GM19372 (cell line): Measurements from ENCODE around the gene EPHB4.
"Not testable (repeated sequence)": the region's sequence is repeated elsewhere in the genome, so short reads cannot be mapped to it uniquely, and the experiment has no call there.

Source experiments
- ATAC-seq: cut with Tn5 transposase; IDR thresholded peaks from one replicate; pipeline ENCODE4 v1.9.1; 2021; ENCODE audit warnings: mild to moderate bottlenecking, low read depth, moderate library complexity; ENCODE audit not compliant: unreplicated experiment

EPHB4 gene

DNA sequence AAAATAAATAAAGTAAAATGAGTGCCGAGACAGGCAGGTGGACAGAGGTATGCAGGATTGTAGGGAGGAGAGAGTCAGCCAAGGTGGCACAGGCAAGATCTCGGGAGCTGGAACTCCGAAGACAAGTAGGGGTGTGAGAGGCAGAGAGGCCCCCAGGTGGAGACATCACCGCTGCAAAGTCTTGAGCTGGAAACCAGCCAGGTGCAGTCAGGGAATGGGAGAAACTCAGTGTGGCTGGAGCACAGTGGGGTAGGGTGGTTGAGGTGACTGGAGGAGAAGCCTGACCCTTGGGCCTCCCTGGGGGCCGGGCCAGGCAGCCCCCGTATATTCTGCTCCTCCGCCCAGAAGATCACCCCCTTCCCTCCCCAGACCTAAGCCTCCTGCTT, 4.2 kb downstream of the EPHB4 start:
- ATAC-seq, result no peak

DNA sequence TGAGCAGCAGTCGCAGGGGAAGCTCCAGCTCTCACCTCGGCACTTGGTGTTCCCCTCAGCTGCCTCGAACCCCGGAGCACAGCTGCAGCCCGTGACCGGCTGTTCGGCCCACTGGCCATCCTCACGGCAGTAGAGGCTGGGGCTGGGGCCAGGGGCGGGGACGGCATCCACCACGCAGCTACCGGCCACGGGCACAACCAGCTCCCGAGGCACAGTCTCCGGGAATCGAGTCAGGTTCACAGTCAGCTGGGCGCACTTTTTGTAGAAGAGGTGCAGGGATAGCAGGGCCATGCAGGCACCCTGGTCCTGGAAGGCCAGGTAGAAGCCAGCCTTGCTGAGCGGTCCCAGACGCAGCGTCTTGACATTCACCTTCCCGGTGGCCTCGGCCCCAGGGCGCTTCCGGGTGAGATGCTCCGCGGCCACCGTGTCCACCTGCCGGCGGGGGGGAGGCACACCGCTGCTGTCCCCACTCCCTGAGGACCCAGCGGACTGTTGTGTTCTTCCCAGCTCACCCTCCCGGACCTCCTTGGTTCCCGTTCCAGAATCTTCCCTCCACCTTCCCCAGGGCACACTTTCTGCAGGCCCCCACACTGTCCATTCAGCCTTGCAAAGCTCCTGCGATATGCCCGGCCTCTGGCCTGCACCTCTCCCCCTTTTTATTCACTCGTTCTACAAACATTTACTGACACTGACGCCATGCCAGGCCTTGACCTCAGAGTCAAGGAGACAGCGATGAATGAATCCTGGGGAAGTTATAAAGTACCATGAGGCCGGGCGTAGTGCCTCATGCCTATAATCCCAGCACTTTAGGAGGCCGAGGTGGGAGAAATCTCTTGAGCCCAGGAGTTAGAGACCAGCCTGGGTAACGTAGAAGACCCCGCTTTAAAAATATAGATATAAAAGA, 4.8 kb downstream of the EPHB4 start:
- no peak for ATAC-seq

DNA sequence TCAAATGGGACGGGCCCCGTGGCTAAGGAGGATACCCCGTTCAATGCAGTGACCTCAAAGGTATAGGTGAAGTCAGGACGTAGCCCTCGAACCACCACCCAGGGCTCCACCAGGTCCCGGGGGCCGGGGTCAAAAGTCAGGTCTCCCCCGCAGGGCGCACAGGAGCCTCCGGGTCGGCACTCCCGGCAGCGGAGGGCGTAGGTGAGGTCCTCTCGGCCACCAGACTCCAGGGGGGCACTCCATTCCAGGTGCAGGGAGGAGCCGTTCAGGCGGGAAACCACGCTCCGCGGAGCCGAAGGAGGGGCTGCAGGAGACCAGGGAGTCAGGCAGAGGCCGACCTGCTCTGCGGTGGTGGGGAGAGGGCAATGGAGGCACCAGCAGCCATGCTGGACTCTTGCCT, 7.7 kb downstream of the EPHB4 start:
- no peak for ATAC-seq

DNA sequence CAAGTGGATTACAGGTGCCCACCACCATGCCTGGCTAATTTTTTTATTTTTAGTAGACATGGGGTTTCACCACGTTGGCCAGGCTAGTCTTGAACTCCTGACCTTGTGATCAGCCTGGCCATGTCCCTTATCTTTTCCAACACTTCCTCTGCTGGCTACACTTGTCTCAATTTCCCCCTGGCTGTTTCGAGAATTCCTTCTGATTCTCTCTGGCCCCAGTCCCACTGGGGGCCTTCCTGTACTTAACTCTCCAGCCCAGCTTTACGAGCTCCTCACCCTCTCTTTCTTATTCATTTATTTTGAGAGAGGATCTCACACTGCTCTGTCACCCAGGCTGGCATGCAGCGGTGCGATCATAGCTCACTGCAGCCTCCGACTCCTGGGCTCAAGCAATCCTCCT, 8.5 kb downstream of the EPHB4 start:
- ATAC-seq, result no peak

DNA sequence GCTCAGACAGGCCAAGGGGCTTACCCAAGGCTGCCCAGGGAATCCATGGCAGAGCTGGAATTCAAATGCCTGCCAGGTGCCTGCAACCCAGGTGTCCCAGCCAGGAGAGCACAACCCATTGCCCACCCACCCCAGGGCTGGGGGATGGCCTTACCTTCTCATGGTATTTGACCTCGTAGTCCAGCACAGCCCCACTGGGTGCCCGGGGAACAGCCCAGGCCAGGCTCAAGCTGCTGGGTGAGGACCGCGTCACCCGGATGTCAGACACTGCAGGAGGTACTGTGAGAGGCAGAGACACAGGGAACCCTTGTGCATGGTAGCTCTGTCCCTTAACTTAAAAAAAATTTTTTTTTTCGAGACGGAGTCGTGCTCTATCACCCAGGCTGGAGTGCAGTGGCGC, 9.0 kb downstream of the EPHB4 start:
- ATAC-seq, result no peak

DNA sequence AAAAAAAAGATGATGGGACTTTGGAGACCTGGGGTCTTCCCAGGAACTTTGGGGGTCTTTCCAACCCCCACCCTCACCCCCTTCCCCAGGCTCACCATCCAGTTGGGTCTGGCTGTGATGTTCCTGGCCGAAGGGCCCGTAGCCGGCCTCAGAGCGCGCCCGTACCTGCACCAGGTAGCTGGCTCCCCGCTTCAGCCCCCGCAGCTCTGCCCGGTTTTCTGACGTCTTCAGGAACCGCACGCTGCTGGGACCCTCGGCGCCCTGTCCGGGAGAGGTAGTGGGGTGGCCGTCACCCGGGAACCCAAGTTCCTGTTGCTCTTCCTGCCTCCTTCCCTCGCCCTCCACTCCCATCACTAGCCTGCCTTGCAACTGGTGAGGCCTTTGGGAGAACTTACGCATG, 10.2 kb downstream of the EPHB4 start:
- ATAC-seq, result no peak

DNA sequence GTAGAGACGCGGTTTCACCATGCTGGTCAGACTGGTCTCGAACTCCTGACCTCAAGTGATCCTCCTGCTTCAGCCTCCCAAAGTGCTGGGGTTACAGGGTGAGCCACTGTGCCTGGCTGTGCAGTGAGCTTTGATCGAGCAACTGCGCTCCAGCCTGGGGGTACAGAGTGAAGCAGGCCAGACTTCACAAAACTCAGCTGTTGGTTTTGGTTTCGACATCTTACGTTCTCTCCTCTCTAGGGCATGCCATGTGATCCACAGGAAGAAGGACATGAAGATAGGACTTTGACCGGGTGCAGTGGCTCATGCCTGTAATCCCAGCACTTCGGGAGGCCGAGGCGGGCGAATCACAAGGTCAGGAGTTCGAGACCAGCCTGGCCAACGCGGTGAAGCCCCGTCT, 10.8 kb downstream of the EPHB4 start:
- ATAC-seq, result not testable (repeated sequence)

DNA sequence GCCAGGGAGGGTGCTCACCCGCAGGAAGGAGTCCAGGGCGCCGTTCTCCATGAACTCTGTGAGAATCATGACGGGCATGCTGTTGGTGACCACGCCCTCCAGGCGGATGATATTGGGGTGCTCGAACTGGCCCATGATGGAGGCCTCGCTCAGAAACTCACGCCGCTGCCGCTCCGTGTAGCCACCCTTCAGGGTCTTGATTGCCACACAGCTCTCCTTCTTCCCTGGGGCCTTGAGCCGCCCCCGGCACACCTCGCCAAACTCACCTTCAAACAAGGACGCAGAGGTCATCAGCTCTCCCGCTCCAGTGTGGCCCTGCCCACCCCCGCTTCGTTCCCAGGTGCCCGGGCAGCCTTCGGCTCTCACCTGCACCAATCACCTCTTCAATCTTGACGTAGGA, 14.6 kb downstream of the EPHB4 start:
- no peak for ATAC-seq

DNA sequence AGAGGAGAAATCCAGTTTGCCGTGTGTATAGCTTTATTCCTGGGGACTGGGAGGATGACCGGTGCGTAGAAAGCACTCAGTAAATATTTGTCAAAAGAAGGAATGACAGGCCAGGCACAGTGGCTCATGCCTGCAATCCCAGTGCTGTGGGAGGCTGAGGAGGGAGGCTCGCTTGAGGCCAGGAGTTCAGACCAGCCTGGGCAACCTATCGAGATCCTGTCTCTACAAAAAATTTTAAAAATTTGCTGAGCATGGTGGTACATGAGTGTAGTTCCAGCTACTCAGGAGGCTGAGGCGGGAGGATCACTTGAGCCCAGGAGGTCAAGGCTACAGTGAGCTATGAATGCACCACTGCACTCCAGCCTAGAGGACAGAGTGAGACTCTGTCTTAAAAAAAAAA, 15.8 kb downstream of the EPHB4 start:
- ATAC-seq, result no peak

DNA sequence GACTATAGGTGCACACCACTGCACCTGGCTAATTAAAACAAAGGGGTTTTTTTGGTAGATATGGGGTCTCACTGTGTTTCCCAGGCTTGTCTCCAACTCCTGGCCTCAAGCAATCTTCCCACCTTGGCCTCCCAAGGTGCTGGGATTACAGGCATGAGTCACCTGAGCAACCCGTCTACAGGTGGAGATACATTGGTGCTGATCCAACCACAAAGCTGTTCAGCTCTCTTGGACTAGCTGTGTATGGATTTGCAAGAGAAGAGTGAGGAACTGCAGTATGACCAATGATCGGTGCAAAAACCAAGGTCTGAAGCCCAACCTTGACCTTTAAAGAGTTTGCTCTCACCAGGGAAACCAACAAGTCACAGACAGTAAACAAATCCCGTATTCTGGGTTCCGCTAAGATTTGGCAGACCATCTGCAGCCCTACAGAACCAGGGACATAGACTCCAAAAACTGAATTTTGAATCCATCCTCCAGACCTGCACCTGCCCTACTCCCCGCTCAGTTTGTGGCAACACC, 18.9 kb downstream of the EPHB4 start:
- ATAC-seq, result no peak

DNA sequence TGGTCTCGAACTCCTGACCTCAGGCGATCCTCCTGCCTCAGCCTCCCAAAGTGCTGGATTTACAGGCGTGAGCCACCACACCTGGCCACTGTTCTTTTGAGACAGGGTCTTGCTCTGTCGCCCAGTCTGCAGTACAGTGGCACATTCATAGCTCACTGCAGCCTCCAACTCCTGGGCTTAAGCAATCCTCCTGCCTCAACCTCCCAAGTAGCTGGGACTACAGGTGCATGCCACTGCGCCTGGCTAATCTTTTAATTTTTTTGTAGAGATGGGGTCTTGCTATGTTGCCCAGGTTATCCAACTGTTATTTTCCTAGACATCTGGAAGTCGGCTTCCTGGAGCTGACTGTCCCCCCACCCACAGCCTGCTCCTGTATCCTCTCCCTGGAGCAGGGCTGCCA, 20.4 kb downstream of the EPHB4 start:
- ATAC-seq, result not testable (repeated sequence)

DNA sequence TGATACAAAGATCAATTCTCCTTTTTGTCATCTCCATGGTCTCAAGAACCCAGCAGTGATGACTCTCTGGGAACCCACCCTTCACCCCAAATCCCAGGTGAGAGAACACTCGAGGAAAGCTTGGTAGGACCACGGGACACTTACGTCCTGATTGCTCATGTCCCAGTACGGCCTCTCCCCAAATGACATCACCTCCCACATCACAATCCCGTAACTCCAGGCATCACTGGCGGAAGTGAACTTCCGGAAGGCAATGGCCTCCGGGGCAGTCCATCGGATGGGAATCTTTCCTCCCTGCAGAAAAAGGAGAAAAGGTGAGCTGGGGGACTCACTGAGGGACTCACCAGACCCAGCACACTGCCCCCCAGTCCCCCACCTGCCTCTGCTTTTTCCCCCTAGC, 21.0 kb downstream of the EPHB4 start:
- no peak for ATAC-seq

DNA sequence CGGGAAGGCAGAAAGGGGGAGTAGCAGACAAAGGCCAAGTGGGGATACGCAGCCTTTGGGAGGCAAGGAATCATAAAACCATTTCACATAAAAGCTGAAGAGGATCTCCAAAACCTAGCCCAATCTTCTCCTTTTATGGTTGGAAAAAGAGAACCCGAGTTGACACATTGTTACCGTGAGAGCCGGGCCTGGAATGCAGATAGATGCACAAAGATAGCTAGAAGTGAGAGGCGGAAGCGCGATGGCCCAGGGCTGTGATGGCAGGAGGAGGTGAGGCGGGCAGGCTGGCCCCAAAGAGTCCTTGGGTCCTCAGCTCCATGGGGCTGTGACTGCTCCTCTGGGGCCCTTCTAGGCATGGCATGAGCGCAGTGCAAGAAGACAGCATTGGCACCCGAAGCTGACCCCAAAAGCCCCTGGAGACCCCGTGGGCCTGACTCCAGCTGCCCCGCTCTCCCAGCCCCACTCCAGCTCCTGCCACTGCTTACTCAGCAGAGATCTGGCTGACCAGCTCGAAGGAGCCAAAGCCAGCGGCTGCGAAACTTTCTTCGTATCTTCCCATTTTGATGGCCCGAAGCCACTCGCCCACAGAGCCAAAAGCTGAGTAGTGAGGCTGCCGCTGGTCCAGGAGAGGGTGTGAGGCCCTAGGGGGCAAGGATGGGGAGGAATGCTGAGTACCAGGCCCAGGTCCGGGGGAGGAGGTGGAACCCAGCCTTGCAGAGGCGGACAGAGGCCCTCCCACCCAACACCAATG, 22.5 kb downstream of the EPHB4 start:
- ATAC-seq, result no peak

DNA sequence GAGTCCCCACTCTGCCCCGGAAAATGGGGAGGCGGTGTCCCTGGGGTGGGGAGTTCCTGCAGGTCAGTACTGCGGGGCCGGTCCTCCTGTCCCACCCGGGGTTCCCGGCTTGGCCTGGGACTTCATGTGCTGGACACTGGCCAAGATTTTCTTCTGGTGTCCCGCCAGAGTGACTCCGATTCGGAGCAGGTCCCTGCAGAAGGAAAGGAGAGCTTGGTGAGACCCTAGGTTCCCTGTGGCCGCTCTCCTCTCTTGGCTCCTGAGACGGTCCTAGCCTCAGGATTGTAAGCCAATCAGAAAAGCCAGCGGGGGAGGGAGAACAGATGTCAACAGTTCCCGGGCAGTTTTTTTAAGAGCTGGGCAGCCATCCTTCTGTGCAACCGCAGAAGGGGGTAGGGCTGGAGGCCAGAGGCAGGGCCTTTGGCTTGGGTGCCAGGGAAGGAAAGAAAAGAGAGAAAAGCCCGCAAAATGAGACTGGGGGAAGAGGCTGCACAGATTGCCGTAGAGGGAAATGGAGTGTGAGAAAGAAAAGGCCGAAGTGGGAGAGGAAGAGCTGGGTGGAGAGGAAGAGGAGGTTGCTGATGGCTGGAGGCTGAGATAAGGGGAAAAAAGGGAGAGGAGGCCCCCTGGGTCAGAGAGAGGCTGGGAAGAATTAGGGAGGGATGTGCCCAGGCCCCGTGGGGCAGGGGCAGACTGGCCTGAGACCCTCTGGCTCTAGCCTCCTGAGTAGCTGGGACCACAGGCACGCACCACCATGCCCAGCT, 23.7 kb downstream of the EPHB4 start:
- peak; percentile 99 for ATAC-seq

DNA sequence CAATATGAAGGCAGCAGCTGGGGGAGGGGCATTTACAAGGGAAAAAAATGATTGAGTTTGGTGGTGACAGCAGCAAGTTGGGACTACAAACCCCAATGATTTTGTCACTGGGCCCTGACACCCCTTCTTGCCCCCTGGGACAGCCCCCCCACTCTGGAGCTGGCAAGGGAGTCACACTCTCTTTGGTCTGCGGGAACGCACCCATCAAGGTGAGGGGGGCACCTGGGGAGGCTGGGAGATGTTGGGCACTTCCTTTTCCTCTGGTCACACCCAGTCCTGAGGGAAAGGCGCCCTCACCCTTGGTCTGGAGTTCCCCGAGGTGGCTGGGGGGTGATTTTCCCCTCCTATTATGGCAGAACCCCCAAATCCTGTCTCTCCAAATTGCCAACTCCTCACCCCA, 24.4 kb downstream of the EPHB4 start:
- ATAC-seq, result no peak

DNA sequence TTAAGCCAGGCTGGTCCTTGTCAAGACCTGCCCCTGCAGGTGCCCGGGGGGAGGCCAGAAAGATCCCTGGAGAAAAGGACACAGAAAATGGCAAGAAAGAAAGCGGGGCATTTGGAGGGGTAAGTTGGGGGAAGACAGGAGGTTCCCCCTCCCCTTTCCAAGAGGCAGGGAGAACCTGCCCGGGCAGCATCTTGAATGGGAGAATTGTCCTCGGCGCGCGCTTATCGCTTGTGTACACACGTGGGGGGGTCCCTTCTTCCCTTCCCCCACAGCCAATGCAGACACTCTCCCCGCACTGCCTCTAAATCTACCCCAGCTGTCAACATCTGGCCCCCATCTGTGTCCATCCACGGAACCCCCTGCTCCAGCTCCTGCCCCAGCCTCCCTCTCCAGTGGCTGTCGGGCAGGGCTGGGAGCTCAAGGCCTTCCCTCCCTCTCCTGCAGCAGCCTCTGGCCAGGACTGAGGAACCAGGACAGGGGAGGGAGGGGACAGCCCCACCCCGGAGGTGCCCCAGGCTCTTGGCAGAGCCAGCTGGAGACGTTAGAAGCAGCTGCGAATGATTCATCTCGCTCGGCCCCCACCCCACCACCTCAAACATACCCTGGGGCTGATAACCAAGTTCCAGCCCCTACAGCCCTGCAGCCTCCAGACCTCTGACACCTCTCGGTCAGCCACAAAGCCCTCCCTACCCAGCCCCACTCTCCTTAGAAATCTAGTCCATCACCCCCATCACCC, 25.3 kb downstream of the EPHB4 start:
- ATAC-seq, result no peak

DNA sequence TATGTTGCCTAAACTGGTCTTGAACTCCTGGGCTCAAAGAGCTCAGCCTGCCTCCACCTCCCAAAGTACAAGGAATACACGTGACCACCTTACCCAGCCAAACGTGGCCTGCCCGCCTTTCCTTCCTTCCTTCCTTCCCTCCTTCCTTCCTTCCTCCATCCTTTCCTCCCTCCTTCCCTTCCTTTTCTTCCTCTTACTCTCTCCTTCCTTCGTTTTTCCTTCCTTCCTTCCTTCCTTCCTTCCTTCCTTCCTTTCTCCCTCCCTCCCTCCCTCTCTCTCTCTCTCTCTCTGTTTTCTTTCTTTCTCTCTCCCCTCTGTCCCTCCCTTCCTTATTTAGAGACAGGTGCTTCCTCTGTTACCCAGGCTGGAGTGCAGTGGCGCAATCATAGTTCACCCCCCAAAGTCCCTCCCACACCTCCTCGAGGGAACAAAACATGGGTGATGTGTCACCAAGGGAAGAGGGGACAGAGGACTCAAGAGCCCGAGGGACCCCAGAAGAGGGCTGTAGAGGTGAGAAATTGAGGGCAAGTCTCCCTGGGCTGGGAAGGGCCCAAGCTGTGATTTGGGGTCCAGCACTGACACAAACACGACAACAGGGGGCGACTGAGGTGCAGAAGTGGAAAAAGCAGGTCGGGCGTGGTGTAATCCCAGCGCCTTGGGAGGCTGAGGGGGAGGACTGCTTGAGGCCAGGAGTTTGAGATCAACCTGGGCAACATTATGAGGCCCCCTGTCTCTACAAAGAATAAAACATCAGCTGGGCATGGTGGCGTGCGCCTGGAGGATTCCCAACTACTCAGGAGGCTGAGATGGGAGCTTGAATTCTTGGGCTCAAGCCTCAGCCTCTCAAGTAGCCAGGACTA, 28.1 kb downstream of the EPHB4 start:
- ATAC-seq, result no peak

DNA sequence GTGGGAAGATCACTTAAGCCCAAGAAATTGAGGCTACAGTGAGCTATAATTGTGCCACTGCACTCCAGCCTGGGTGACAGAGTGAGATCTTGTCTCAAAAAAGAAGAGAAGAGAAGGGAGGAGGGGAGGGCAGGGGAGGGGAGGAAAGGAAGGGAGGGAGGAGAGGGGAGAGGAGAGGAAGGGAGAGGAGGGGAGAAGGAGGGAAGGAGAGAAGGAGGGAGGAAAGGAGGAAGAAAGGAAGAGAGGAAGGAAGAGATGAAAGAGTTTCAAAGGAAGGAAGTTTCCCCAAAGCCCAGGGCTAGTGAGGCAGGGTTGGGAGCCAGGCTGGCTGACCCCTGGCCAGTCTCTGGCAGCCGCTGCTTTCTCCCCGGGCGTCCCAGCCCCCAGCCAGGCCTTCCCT, 32.6 kb downstream of the EPHB4 start:
- ATAC-seq, result no peak
